MM.1S (cell line): Measurements from ENCODE around the gene IMP3.

Experiments used
- EZH2 ChIP-seq: fragments of 300-600 bp; sonication (generic); optimal IDR thresholded peaks from 2 replicates; pipeline ENCODE3; 2017; ENCODE audit warnings: low read depth, mild to moderate bottlenecking, antibody characterized with exemption, low read length, mixed read lengths
- EZH2phosphoT487 ChIP-seq: fragments of 300-600 bp; sonication (generic); IDR thresholded peaks from 2 replicates; pipeline ENCODE4 v1.6.1; 2018; ENCODE audit warnings: antibody characterized with exemption, low read length
- TF ChIP-seq, protein P1 (sequence below): fragments of 300-600 bp; sonication (generic); IDR thresholded peaks from 2 replicates; pipeline ENCODE4 v1.5.1; 2016; ENCODE audit warnings: antibody characterized with exemption, low read length, mixed read lengths

- TF ChIP-seq, protein P1, sequence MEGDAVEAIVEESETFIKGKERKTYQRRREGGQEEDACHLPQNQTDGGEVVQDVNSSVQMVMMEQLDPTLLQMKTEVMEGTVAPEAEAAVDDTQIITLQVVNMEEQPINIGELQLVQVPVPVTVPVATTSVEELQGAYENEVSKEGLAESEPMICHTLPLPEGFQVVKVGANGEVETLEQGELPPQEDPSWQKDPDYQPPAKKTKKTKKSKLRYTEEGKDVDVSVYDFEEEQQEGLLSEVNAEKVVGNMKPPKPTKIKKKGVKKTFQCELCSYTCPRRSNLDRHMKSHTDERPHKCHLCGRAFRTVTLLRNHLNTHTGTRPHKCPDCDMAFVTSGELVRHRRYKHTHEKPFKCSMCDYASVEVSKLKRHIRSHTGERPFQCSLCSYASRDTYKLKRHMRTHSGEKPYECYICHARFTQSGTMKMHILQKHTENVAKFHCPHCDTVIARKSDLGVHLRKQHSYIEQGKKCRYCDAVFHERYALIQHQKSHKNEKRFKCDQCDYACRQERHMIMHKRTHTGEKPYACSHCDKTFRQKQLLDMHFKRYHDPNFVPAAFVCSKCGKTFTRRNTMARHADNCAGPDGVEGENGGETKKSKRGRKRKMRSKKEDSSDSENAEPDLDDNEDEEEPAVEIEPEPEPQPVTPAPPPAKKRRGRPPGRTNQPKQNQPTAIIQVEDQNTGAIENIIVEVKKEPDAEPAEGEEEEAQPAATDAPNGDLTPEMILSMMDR: no peak
- TF ChIP-seq EZH2: no peak
- TF ChIP-seq EZH2phosphoT487: no peak
Measured at GRCh38 chr15:75675579-75676404, 35.8 kb upstream of the IMP3 start.
